Right lobe of liver (tissue), 6 donors: ENCODE results near the gene ZNF558. TPM values are rescaled to one million over a fixed set of nuclear protein-coding genes. Genes with fewer than 3 reads are reported as not detected.

ENCODE experiments used
- ATAC-seq, 4 donors: fragments of 200-7000 bp; cut with Tn5 transposase; one replicate each; pipeline ENCODE4 v1.9.1; 2020; ENCODE audit warnings: mild to moderate bottlenecking in 4 of 4, moderate library complexity in 4 of 4
- DNase-seq, 3 donors: peaks; one replicate each; pipeline ENCODE4 v3.0.0-alpha.2; 2020
- H3K27ac ChIP-seq, 3 donors: fragments of 200-600 bp; one replicate each; pipeline ENCODE4 v1.8.0; 2022
- H3K27me3 ChIP-seq, 2 donors: fragments of 200-600 bp; one replicate each; pipeline ENCODE4 v1.8.0; 2022
- H3K36me3 ChIP-seq, 4 donors: fragments of 200-600 bp; sonication (generic) in 1 of 4; one replicate each; pipeline versions ENCODE4 v1.5.1 to v1.8.0; 2017 to 2022; ENCODE audit warnings: control low read depth in 1 of 4
- H3K4me1 ChIP-seq, 4 donors: fragments of 200-600 bp; sonication (generic) in 1 of 4; one replicate each; pipeline versions ENCODE4 v1.5.1 to v1.8.0; 2017 to 2022; ENCODE audit warnings: control low read depth in 1 of 4
- H3K4me3 ChIP-seq, 3 donors: fragments of 200-600 bp; one replicate each; pipeline ENCODE4 v1.8.0; 2022
- H3K9me3 ChIP-seq, 4 donors: fragments of 200-600 bp; sonication (generic) in 1 of 4; one replicate each; pipeline versions ENCODE4 v1.5.1 to v1.8.0; 2017 to 2022; ENCODE audit warnings: control low read depth in 1 of 4
- POLR2A ChIP-seq: fragments of 450-650 bp; IDR thresholded peaks from one replicate; pipeline ENCODE4 v1.6.1; 2017; ENCODE audit warnings: antibody characterized with exemption, mild to moderate bottlenecking
- WGBS: methylation state at CpG from one replicate; pipeline ENCODE4 v1.1.6; 2018; ENCODE audit warnings: low coverage, low lambda C conversion rate; ENCODE audit not compliant: insufficient coverage; ENCODE audit errors: missing lambda C conversion rate; 5-methylcytosine and 5-hydroxymethylcytosine counted together
- intact Hi-C, 2 donors: fragments of 100-400 bp; cut with DNase I; formaldehyde crosslinking; loops; one replicate each; pipeline versions ENCODE4 v1.11.2 to v1.14.1; 2022
- total RNA-seq, 6 experiments: library from RNA; depleted of rRNA in 2 of 6; stranded (reverse); fragments of >200 nt in 2 of 6; fragmentation: NEBNext Ultra II Directional in 3 of 6; extraction: Animal tissue kit (Norgen Biotek cat#: 25700) in 3 of 6; gene quantifications; one replicate each; pipeline versions ENCODE4 v1.1.0 to v1.2.4, GENCODE V29; 2016 to 2023
- TF ChIP-seq, protein P1 (sequence below), 4 donors: fragments of 200-600 bp in 3 of 4; fragments of 450-650 bp in 1 of 4; IDR thresholded peaks; one replicate each; pipeline versions ENCODE4 v1.5.1 to v1.8.0; 2016 to 2022; ENCODE audit warnings: antibody characterized with exemption in 4 of 4, mild to moderate bottlenecking in 2 of 4
- donor health status: DM: no; HTN: yes; CAD: no.
- donor health status: DM: no; HTN: no; CAD: no.
- donor health status: DM: no; HTN: no; CAD: no.
- donor health status: DM: no; HTN: yes; CAD: no.
- donor health status: DM: no; HTN: yes; CAD: no.

The ZNF558 gene
- total RNA-seq, 6 experiments from 2014 or later, result 6.9 to 15.9 (median 9.9) TPM

DNA sequence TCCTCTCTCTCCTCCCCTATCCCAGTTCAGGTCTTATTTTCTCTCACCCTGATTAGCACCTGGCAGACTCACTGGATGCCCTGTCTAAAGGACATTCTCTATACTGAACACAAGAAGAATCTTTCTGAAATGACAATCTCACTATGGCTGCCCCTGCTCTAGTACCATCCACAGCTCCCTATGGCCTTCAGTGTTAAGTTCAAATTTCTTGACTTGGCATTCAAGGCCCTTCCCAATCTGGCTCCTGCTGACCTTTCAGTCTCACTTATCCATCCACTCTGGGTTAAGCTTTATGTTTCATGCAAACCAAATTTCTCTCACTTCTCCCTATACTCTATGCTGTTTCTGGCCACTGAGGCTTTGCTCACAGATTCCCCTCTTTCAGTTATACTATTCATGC lies 34.2 kb upstream of the ZNF558 start:
- Histone ChIP-seq H3K27ac (no peak overlapping the region), H3K4me1 (no peaks in the 10 kb centered on the region), H3K9me3 (no peaks in the 10 kb centered on the region), H3K36me3 (no peaks in the 10 kb centered on the region), H3K27me3 (no peaks in the 10 kb centered on the region), H3K4me3 (no peak overlapping the region)
- TF ChIP-seq POLR2A, result no peak
- TF ChIP-seq, protein P1, sequence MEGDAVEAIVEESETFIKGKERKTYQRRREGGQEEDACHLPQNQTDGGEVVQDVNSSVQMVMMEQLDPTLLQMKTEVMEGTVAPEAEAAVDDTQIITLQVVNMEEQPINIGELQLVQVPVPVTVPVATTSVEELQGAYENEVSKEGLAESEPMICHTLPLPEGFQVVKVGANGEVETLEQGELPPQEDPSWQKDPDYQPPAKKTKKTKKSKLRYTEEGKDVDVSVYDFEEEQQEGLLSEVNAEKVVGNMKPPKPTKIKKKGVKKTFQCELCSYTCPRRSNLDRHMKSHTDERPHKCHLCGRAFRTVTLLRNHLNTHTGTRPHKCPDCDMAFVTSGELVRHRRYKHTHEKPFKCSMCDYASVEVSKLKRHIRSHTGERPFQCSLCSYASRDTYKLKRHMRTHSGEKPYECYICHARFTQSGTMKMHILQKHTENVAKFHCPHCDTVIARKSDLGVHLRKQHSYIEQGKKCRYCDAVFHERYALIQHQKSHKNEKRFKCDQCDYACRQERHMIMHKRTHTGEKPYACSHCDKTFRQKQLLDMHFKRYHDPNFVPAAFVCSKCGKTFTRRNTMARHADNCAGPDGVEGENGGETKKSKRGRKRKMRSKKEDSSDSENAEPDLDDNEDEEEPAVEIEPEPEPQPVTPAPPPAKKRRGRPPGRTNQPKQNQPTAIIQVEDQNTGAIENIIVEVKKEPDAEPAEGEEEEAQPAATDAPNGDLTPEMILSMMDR (IDR thresholded peaks at IDR 0.05), result no peak
- ATAC-seq, result no peak
- intact Hi-C loops, result no loop called here
- DNase-seq, result no peak

DNA sequence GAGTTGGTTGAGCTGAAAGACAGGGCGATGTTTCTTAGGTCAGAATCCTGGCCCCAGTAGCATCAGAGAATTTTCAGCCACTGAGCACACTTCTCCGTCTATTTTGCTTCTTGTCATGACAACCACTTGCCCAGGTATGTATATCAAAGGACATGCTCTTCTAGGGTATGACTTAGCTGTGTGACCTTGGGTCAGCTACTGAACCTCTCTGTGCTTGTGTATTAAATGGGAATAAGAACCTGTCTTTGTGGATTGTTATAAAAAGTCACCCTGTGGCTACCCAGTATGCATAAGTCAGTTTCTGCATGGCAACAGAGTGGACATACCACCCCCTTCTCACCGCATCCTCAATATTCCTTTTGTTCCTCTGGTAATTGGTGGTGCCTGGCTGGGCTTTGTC lies 26.2 kb upstream of the ZNF558 start:
- Histone ChIP-seq H3K4me3 (no peak overlapping the region), H3K4me1 (no peaks in the 10 kb centered on the region), H3K27ac (no peak overlapping the region), H3K36me3 (no peaks in the 10 kb centered on the region), H3K9me3 (no peaks in the 10 kb centered on the region), H3K27me3 (no peaks in the 10 kb centered on the region)
- ATAC-seq (no peak), DNase-seq (no peak)
- intact Hi-C loops, result no loop called here
- WGBS, result 79% methylated on average over 2 of the region's 3 CpGs
- TF ChIP-seq, protein P1 (IDR thresholded peaks at IDR 0.05), result no peak
- TF ChIP-seq POLR2A, result no peak

DNA sequence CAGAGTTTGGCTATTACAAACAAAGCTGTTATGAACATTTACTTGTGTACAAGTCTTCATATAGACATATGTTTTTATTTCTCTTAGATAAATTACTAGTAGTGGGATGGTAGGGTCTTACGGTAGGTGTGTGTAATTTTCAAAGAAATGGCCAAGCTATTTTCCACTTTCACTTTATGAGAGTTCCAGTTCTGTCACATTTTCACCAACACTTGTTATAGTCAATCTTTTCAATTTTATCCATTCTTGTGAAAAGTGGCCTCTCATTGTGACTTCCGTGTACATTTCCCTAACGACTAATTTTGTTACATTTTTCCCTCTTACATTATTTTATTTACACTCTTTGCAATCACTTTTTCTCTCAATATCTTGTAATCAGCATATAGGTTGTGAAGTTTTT lies 18.4 kb upstream of the ZNF558 start:
- H3K4me1 ChIP-seq, result no peaks in the 10 kb centered on the region
- intact Hi-C loops, result no loop called here
- no peak overlapping the region for H3K27ac ChIP-seq
- DNase-seq (no peak), ATAC-seq (no peak)
- H3K4me3 ChIP-seq, result no peak overlapping the region
- 97% methylated on average over 3 of the region's 3 CpGs for WGBS
- H3K9me3 ChIP-seq, result no peaks in the 10 kb centered on the region
- H3K27me3 ChIP-seq, result no peaks in the 10 kb centered on the region
- TF ChIP-seq, protein P1 (IDR thresholded peaks at IDR 0.05), result no peak
- no peak for TF ChIP-seq POLR2A
- no peaks in the 10 kb centered on the region for H3K36me3 ChIP-seq

DNA sequence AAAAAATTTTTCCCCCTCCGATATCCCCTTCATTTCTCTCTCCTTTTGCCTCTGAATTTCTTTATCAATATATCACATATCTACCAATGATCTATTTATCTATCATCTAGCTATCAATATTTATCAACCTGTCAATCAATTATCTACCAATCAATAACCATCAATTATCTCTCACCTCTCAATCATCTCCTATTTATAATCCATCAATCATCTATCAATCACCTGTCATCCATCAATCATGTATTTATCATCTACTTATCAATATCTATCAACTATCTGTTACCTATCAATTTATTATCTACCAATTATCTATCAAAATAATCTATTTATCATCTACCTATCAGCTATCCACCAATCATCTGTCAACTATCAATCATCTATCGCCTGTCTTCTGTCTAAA lies 17.1 kb upstream of the ZNF558 start:
- Histone ChIP-seq H3K9me3 (no peaks in the 10 kb centered on the region), H3K4me1 (no peaks in the 10 kb centered on the region), H3K4me3 (no peak overlapping the region), H3K36me3 (no peaks in the 10 kb centered on the region), H3K27me3 (no peaks in the 10 kb centered on the region), H3K27ac (no peak overlapping the region)
- TF ChIP-seq, protein P1 (IDR thresholded peaks at IDR 0.05), result no peak
- TF ChIP-seq POLR2A, result no peak
- DNase-seq (no peak), ATAC-seq (no peak)
- intact Hi-C loops, result no loop called here
- 71% methylated on average over 2 of the region's 2 CpGs for WGBS

DNA sequence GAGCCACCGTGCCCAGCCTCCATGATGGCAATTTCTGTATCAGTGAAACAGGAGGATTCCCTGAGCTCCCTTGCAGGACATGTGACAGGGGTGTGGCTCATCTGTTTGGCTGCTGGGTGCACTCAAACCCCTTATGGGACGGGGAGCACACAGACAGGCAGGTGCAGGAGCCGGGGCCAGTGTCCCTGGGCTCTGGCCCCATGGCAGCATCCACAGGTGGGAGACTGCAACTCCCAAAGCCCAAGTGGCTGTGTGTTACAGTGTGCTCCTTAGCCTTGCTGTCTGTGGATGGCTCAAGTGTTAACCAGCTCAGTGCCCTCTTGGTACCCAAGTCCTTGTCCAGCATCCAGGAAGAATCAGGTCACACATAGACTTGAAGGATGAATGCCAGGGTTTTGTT lies 14.7 kb upstream of the ZNF558 start:
- WGBS, result 80% methylated on average over 1 of the region's 3 CpGs
- no peaks in the 10 kb centered on the region for H3K9me3 ChIP-seq
- H3K36me3 ChIP-seq, result no peaks in the 10 kb centered on the region
- intact Hi-C loops, result no loop called here
- H3K4me1 ChIP-seq, result no peaks in the 10 kb centered on the region
- H3K27me3 ChIP-seq, result no peaks in the 10 kb centered on the region
- no peak overlapping the region for H3K27ac ChIP-seq
- no peak for TF ChIP-seq POLR2A
- TF ChIP-seq, protein P1 (IDR thresholded peaks at IDR 0.05), result no peak
- no peak for ATAC-seq
- DNase-seq, result no peak
- no peak overlapping the region for H3K4me3 ChIP-seq
